Measurements from ENCODE around the gene ZNG1C.
"Not testable (repeated sequence)": the region's sequence is repeated elsewhere in the genome, so short reads cannot be mapped to it uniquely, and the experiment has no call there.

GRCh38 chr9:68305680-68306285 lies 64.0 kb downstream of the ZNG1C start:
- not testable (repeated sequence) for TF ChIP-seq POLR2A (IDR thresholded peaks at IDR 0.05); CTCF (IDR thresholded peaks at IDR 0.05 in 4 of 5, conservative IDR thresholded peaks at IDR 0.05 in 1 of 5)
